PC-3 (cell line): ENCODE results near the gene PLCXD1. TPM values are rescaled to one million over a fixed set of nuclear protein-coding genes. Genes with fewer than 3 reads are reported as not detected.
"Not testable (repeated sequence)": the region's sequence is repeated elsewhere in the genome, so short reads cannot be mapped to it uniquely, and the experiment has no call there.

Experiments
- ATAC-seq: fragments of 200-7000 bp; cut with Tn5 transposase; 2 replicates; pipeline ENCODE4 v1.9.1; 2020; ENCODE audit warnings: mild to moderate bottlenecking, moderate library complexity
- BruUV-seq: library from RNA; stranded (reverse); fragments of 400-500 nt; replicated peaks from 2 replicates; lab custom pipeline; 2021; lab: Mats Ljungman, UMichigan
- CTCF ChIA-PET: fragments of 300-600 bp; sonication (Branson Sonifier 250); formaldehyde crosslinking; loops from one replicate; lab custom pipeline; 2022; ENCODE audit warnings: antibody characterized with exemption; lab: Charles Lee
- POLR2A ChIA-PET: fragments of 300-600 bp; sonication (Branson Sonifier 250); formaldehyde crosslinking; loops from one replicate; lab custom pipeline; 2022; ENCODE audit warnings: antibody characterized with exemption; ENCODE audit not compliant: unreplicated experiment; lab: Charles Lee
- DNase-seq: peaks from one replicate; pipeline ENCODE4 v3.0.0-alpha.2; 2015
- H2AFZ ChIP-seq: fragments of 300-600 bp; sonication (generic); 2 replicates; pipeline ENCODE4 v1.6.0; 2016; ENCODE audit warnings: antibody characterized with exemption, low read length
- H3F3A ChIP-seq: fragments of 300-600 bp; sonication (generic); one replicate; pipeline ENCODE4 v1.6.0; 2017; ENCODE audit warnings: antibody characterized with exemption, low read length, control low read depth, mild to moderate bottlenecking; ENCODE audit not compliant: unreplicated experiment
- H3K27ac ChIP-seq: fragments of 300-600 bp; sonication (generic); 2 replicates; pipeline ENCODE4 v1.5.1; 2016; ENCODE audit warnings: mild to moderate bottlenecking, low read length
- H3K27me3 ChIP-seq: fragments of 300-600 bp; sonication (generic); 2 replicates; pipeline ENCODE4 v1.6.1; 2016; ENCODE audit warnings: low read length, mixed read lengths
- H3K36me3 ChIP-seq: fragments of 300-600 bp; sonication (generic); 2 replicates; pipeline ENCODE4 v1.6.1; 2016; ENCODE audit warnings: low read depth, mixed run types, low read length, mixed read lengths
- H3K4me1 ChIP-seq: fragments of 300-600 bp; sonication (generic); 2 replicates; pipeline ENCODE4 v1.5.1; 2016; ENCODE audit warnings: low read length; ENCODE audit not compliant: insufficient read depth
- H3K4me2 ChIP-seq: fragments of 300-600 bp; sonication (generic); 2 replicates; pipeline ENCODE4 v1.6.0; 2016; ENCODE audit warnings: low read length
- H3K4me3 ChIP-seq: fragments of 300-600 bp; sonication (generic); 2 replicates; pipeline ENCODE4 v1.5.1; 2016; ENCODE audit warnings: mild to moderate bottlenecking, low read length, mixed read lengths
- H3K79me2 ChIP-seq: fragments of 300-600 bp; sonication (generic); 2 replicates; pipeline ENCODE4 v1.6.1; 2017; ENCODE audit warnings: low read length, mixed read lengths
- H3K9ac ChIP-seq: fragments of 300-600 bp; sonication (generic); 2 replicates; pipeline ENCODE4 v1.6.0; 2016; ENCODE audit warnings: mild to moderate bottlenecking, low read length
- H3K9me2 ChIP-seq: fragments of 300-600 bp; sonication (generic); replicated peaks from 2 replicates; pipeline ENCODE4 v1.6.1; 2016; ENCODE audit warnings: mixed run types, low read length, mixed read lengths
- H3K9me3 ChIP-seq: fragments of 300-600 bp; sonication (generic); 2 replicates; pipeline ENCODE4 v1.6.1; 2016; ENCODE audit warnings: low read length, mixed read lengths
- H4K20me1 ChIP-seq: fragments of 300-600 bp; sonication (generic); 2 replicates; pipeline ENCODE4 v1.6.1; 2016; ENCODE audit warnings: low read length, mixed read lengths
- EZH2 ChIP-seq: fragments of 300-600 bp; sonication (generic); IDR thresholded peaks from one replicate; pipeline ENCODE4 v1.6.1; 2017; ENCODE audit warnings: antibody characterized with exemption, mild to moderate bottlenecking, low read length; ENCODE audit not compliant: unreplicated experiment
- EZH2phosphoT487 ChIP-seq: fragments of 300-600 bp; sonication (generic); IDR thresholded peaks from 2 replicates; pipeline ENCODE4 v1.6.1; 2018; ENCODE audit warnings: mild to moderate bottlenecking, antibody characterized with exemption, low read length, borderline replicate concordance
- intact Hi-C: fragments of 100-400 bp; cut with micrococcal nuclease; formaldehyde crosslinking; loops from 2 replicates; pipeline ENCODE4 v1.9.0; 2023
- total RNA-seq: library from RNA; depleted of rRNA; stranded (reverse); fragments of >200 nt; gene quantifications from 2 replicates; pipeline ENCODE4 v1.2.3, GENCODE V29; 2014
- TF ChIP-seq, protein P1 (sequence below): fragments of 300-600 bp; sonication (generic); conservative IDR thresholded peaks from 2 replicates; pipeline ENCODE4 v1.5.1; 2017; ENCODE audit warnings: antibody characterized with exemption, low read depth, mild to moderate bottlenecking, low read length

PLCXD1 gene
- total RNA-seq, 1 experiment from 2014 or later = 25.7 TPM

DNA sequence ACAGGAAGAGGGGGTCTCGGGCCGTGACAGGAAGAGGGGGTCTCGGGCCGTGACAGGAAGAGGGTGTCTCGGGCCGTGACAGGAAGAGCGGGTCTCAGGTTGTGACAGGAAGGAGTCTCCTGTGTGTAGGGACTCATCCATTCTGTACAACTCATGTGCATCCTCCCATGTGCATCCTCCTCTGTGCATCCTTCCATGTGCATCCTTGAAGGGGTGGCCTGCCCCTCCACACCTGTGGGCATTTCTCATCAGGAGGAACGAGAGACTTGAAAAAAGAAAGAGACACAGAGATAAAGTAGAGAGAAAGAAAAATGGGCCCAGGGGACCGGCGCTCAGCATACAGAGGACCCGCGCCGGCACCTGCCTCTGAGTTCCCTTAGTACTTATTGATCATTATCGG lies 30.2 kb upstream of the PLCXD1 start:
- Histone ChIP-seq H3K9me3 (no peaks in the 10 kb centered on the region), H3K79me2 (no peaks in the 10 kb centered on the region), H3K9me2 (no peaks in the 10 kb centered on the region), H3K36me3 (no peaks in the 10 kb centered on the region), H4K20me1 (no peaks in the 10 kb centered on the region), H3K27me3 (no peaks in the 10 kb centered on the region), H3F3A (no peaks in the 10 kb centered on the region), H3K4me3 (no peak overlapping the region), H3K9ac (no peak overlapping the region), H2AFZ (no peak overlapping the region), H3K4me1 (no peaks in the 10 kb centered on the region), H3K27ac (no peak overlapping the region), H3K4me2 (no peak overlapping the region)
- intact Hi-C loops = no loop called here
- TF ChIP-seq, protein P1, sequence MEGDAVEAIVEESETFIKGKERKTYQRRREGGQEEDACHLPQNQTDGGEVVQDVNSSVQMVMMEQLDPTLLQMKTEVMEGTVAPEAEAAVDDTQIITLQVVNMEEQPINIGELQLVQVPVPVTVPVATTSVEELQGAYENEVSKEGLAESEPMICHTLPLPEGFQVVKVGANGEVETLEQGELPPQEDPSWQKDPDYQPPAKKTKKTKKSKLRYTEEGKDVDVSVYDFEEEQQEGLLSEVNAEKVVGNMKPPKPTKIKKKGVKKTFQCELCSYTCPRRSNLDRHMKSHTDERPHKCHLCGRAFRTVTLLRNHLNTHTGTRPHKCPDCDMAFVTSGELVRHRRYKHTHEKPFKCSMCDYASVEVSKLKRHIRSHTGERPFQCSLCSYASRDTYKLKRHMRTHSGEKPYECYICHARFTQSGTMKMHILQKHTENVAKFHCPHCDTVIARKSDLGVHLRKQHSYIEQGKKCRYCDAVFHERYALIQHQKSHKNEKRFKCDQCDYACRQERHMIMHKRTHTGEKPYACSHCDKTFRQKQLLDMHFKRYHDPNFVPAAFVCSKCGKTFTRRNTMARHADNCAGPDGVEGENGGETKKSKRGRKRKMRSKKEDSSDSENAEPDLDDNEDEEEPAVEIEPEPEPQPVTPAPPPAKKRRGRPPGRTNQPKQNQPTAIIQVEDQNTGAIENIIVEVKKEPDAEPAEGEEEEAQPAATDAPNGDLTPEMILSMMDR = no peak
- no peak for TF ChIP-seq EZH2phosphoT487
- no peak for TF ChIP-seq EZH2
- DNase-seq (no peak), ATAC-seq (no peak)
- ChIA-PET POLR2A (no interaction called here), CTCF (no interaction called here)
- no TSS peak for BruUV-seq

DNA sequence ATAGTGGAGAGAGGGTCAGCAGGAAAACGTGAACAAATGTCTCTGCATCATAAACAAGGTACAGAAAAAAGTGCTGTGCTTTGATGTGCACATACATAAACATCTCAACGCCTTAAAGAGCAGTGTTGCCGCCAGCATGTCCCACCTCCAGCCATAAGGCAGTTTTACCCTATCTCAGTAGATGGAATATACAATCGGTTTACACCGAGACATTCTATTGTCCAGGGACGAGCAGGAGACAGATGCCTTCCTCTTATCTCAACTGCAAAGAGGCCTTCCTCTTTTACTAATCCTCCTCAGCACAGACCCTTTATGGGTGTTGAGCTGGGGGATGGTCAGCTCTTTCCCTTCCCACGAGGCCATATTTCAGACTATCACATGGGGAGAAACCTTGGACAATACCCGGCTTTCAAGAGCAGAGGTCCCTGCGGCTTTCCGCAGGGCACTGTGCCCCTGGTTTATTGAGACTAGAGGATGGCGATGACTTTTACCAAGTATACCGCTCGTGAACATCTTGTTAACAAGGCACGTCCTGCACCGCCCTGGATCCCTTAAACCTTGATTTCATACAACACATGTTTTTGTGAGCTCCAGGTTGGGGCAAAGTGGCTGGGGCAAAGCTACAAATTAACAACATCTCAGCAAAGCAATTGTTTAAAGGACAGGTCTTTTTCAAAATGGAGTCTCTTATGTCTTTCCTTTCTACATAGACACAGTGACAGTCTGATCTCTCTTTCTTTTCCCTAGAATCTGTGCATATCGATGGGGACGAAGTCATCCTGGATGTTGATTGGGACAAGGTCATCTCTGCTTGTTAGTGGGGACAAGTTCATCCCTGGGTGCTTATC lies 29.6 kb upstream of the PLCXD1 start:
- POLR2A ChIA-PET, CTCF ChIA-PET, DNase-seq, intact Hi-C loops, H3K27me3 ChIP-seq, H3K4me2 ChIP-seq, H2AFZ ChIP-seq, H4K20me1 ChIP-seq, ATAC-seq, H3K4me3 ChIP-seq, H3K9me3 ChIP-seq, BruUV-seq, H3K9me2 ChIP-seq, H3F3A ChIP-seq, H3K27ac ChIP-seq, H3K4me1 ChIP-seq, H3K9ac ChIP-seq, H3K79me2 ChIP-seq, H3K36me3 ChIP-seq: not testable (repeated sequence)

DNA sequence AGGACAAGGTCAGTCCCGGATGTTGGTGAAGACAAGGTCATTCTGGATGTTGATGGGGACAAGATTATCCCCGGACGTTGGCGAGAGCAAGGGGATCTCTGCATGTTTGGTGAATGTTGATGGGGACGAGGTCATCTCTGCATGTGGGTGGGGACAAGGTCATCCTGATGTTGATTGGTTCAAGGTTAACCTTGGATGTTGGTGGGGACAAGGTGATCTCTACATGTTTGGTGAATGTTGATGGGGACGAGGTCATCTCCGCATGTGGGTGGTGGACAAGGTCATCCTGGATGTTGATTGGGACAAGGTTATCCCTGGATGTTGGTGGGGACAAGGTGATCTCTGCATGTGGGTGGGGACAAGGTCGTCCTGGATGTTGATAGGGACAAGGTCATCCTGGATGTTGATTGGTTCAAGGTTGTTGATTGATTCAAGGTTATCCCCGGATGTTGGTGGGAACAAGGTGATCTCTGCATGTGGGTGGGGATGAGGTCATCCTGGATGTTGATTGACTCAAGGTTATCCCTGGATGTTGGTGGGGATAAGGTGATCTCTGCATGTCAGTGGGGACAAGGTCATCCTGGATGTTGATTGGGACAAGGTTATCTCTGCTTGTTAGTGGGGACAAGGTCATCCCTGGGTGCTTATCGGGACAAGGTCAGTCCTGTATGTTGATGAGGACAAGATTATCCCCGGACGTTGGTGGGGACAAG lies 28.8 kb upstream of the PLCXD1 start:
- H3K4me3 ChIP-seq = no peak overlapping the region
- no TSS peak for BruUV-seq
- H3K4me2 ChIP-seq = no peak overlapping the region
- no peak overlapping the region for H3K9ac ChIP-seq
- H3K36me3 ChIP-seq = no peaks in the 10 kb centered on the region
- no peaks in the 10 kb centered on the region for H3K4me1 ChIP-seq
- no peak overlapping the region for H2AFZ ChIP-seq
- no peaks in the 10 kb centered on the region for H3K27me3 ChIP-seq
- intact Hi-C loops = no loop called here
- H3F3A ChIP-seq = no peaks in the 10 kb centered on the region
- no peaks in the 10 kb centered on the region for H3K9me2 ChIP-seq
- H3K9me3 ChIP-seq = no peaks in the 10 kb centered on the region
- TF ChIP-seq, protein P1 = no peak
- no peak for TF ChIP-seq EZH2
- no peak for TF ChIP-seq EZH2phosphoT487
- no peaks in the 10 kb centered on the region for H3K79me2 ChIP-seq
- DNase-seq = no peak
- H4K20me1 ChIP-seq = no peaks in the 10 kb centered on the region
- no peak for ATAC-seq
- no peak overlapping the region for H3K27ac ChIP-seq
- ChIA-PET CTCF (no interaction called here), POLR2A (no interaction called here)
